Mammary epithelial cell (primary cell): ENCODE measurements around the gene ME3.

Source experiments
- EZH2 ChIP-seq: IDR thresholded peaks from 2 replicates; pipeline ENCODE4 v1.6.1; 2012; ENCODE audit warnings: low read length, inconsistent platforms, borderline replicate concordance
- TF ChIP-seq, protein P1 (sequence below), 2 donors: IDR thresholded peaks in 1 of 2; conservative IDR thresholded peaks in 1 of 2; 2 replicates each; pipeline ENCODE4 v1.5.1; 2011 to 2012; ENCODE audit warnings: inconsistent platforms in 2 of 2, low read length in 2 of 2, mild to moderate bottlenecking in 2 of 2, control low read depth in 1 of 2, low read depth in 1 of 2; ENCODE audit not compliant: insufficient read depth in 1 of 2; ENCODE audit errors: extremely low read depth in 1 of 2

DNA sequence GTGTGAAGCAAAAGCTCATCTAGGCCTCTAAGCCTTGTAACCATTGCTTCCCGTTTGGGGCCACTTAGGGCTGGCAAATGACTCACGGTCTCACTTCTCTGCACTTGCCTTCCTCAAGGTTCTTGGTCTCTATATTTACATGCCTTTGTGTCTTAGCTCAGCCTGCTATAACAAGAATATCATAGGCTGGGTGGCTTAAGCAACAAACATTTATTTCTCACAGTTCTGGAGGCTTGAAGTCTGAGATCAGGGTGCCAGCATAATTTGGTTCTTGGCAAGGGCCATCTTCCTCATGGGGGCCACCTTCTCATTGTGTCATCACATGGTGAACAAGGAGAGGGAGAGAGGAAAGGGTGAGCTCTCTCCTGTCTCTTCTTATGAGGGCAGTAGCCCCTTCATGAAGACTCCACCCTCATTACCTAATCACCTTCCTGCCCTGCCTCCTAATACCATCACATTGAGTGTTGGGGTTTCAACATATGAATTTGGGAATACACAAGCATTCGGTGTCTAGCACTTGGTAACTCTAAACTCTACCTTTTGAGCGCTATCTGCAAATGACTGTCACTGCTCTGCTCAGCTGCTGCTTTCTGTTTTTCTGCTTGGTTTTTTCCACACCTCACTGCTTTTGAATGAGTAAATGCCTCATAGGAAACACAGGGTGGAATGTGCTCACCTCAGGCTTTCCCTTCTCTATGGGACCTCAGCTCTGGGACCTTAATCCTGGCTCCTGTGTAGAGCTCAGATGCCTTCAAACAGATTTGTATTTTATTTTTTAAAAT, 16.2 kb upstream of the ME3 start:
- TF ChIP-seq EZH2: no peak
- TF ChIP-seq, protein P1, sequence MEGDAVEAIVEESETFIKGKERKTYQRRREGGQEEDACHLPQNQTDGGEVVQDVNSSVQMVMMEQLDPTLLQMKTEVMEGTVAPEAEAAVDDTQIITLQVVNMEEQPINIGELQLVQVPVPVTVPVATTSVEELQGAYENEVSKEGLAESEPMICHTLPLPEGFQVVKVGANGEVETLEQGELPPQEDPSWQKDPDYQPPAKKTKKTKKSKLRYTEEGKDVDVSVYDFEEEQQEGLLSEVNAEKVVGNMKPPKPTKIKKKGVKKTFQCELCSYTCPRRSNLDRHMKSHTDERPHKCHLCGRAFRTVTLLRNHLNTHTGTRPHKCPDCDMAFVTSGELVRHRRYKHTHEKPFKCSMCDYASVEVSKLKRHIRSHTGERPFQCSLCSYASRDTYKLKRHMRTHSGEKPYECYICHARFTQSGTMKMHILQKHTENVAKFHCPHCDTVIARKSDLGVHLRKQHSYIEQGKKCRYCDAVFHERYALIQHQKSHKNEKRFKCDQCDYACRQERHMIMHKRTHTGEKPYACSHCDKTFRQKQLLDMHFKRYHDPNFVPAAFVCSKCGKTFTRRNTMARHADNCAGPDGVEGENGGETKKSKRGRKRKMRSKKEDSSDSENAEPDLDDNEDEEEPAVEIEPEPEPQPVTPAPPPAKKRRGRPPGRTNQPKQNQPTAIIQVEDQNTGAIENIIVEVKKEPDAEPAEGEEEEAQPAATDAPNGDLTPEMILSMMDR (conservative IDR thresholded peaks at IDR 0.05 in 1 of 2, IDR thresholded peaks at IDR 0.05 in 1 of 2; ENCODE audit: extremely low read depth in 1 of 2, insufficient read depth in 1 of 2, low read depth in 1 of 2, low read length in 2 of 2): no peak
